GM12878 (cell line): Measurements from ENCODE around the gene TECTA. TPM values are rescaled to one million over a fixed set of nuclear protein-coding genes. Genes with fewer than 3 reads are reported as not detected.

Source experiments
- ATAC-seq: fragments of 200-7000 bp; cut with Tn5 transposase; 3 replicates; pipeline ENCODE4 v1.9.1; 2020; ENCODE audit warnings: mild to moderate bottlenecking, moderate library complexity
- BruUV-seq: library from RNA; stranded (reverse); fragments of 400-500 nt; replicated peaks from 2 replicates; lab custom pipeline; 2021; lab: Mats Ljungman, UMichigan
- CTCF ChIA-PET: fragments of 300-600 bp; sonication (Branson Sonifier 250); formaldehyde crosslinking; extraction: SDS; loops from one replicate; lab custom pipeline; 2021; ENCODE audit warnings: inconsistent platforms; lab: Yijun Ruan, JAX
- POLR2A ChIA-PET: fragments of 350-600 bp; formaldehyde crosslinking; extraction: SDS; loops from one replicate; lab custom pipeline; 2021; ENCODE audit warnings: inconsistent platforms; lab: Charles Lee
- RAD21 ChIA-PET: fragments of 300-600 bp; sonication (Branson Sonifier 250); formaldehyde crosslinking; loops from one replicate; lab custom pipeline; 2023; ENCODE audit warnings: antibody characterized with exemption; ENCODE audit not compliant: unreplicated experiment; lab: Charles Lee
- SMC1A ChIA-PET: fragments of 300-600 bp; sonication (Branson Sonifier 250); formaldehyde crosslinking; loops from one replicate; lab custom pipeline; 2023; ENCODE audit not compliant: unreplicated experiment, uncharacterized antibody; lab: Charles Lee
- DNase-seq: peaks from one replicate; pipeline ENCODE4 v3.0.0-alpha.2; 2011; ENCODE audit warnings: low read depth, low spot score
- FAIRE-seq: peaks from 3 replicates; lab custom pipeline; 2011; peaks lifted over from hg19 to GRCh38; lab: Jason Lieb, UNC
- H2AFZ ChIP-seq: 2 replicates; pipeline ENCODE4 v1.6.0; 2011; ENCODE audit warnings: low read depth, low read length, control low read depth; ENCODE audit not compliant: control insufficient read depth
- H3K27ac ChIP-seq: 2 replicates; pipeline ENCODE4 v1.5.1; 2011; ENCODE audit warnings: control low read depth; ENCODE audit not compliant: control insufficient read depth, insufficient read depth
- H3K27me3 ChIP-seq, 2 experiments: replicated peaks in 1 of 2; 2 replicates each; pipeline versions ENCODE4 v1.6.0 to v1.6.1; 2011; ENCODE audit warnings: low read length in 1 of 2; ENCODE audit not compliant: control insufficient read depth in 2 of 2, insufficient read depth in 2 of 2
- H3K36me3 ChIP-seq, 2 experiments: 2 replicates each; pipeline ENCODE4 v1.5.1; 2011; ENCODE audit warnings: low read length in 1 of 2; ENCODE audit not compliant: control insufficient read depth in 2 of 2, insufficient read depth in 2 of 2
- H3K4me1 ChIP-seq: 2 replicates; pipeline ENCODE4 v1.6.1; 2011; ENCODE audit warnings: mild to moderate bottlenecking, low read length, moderate library complexity, mixed read lengths; ENCODE audit not compliant: control insufficient read depth, insufficient read depth
- H3K4me2 ChIP-seq: 2 replicates; pipeline ENCODE4 v1.6.0; 2011; ENCODE audit warnings: control low read depth; ENCODE audit not compliant: control insufficient read depth, insufficient read depth
- H3K4me3 ChIP-seq: fragments of 200-600 bp; sonication (generic); 2 replicates; pipeline ENCODE4 v1.5.1; 2016
- H3K79me2 ChIP-seq: 2 replicates; pipeline ENCODE4 v1.6.0; 2011; ENCODE audit warnings: low read length; ENCODE audit not compliant: control insufficient read depth, insufficient read depth
- H3K9ac ChIP-seq: 2 replicates; pipeline ENCODE4 v1.8.0; 2011; ENCODE audit warnings: low read length, control low read depth, mixed read lengths; ENCODE audit not compliant: control insufficient read depth, insufficient read depth
- H3K9me3 ChIP-seq: replicated peaks from 3 replicates; pipeline ENCODE4 v1.5.1; 2011; ENCODE audit warnings: mild to moderate bottlenecking, low read length; ENCODE audit not compliant: control insufficient read depth, insufficient read depth
- H4K20me1 ChIP-seq: 2 replicates; pipeline ENCODE4 v1.6.0; 2011; ENCODE audit not compliant: control insufficient read depth, insufficient read depth
- ASH2L ChIP-seq: fragments of 300-600, 200-600 bp; sonication (generic); IDR thresholded peaks from 2 replicates; pipeline ENCODE4 v1.6.1; 2017; ENCODE audit warnings: low read depth, mild to moderate bottlenecking, borderline replicate concordance
- BCL11A ChIP-seq: IDR thresholded peaks from 2 replicates; pipeline ENCODE4 v1.6.1; 2011; ENCODE audit warnings: low read depth, low read length
- BHLHE40 ChIP-seq, 2 experiments: fragments of 450-650 bp in 1 of 2; IDR thresholded peaks; 2 replicates each; pipeline ENCODE4 v1.6.1; 2011 to 2017; ENCODE audit warnings: low read depth in 2 of 2, borderline replicate concordance in 1 of 2, improper control_type of control experiment in 1 of 2, low read length in 1 of 2, mild to moderate bottlenecking in 1 of 2
- CHD1 ChIP-seq: IDR thresholded peaks from 2 replicates; pipeline ENCODE4 v1.6.1; 2012; ENCODE audit warnings: low read depth, low read length, improper control_type of control experiment
- CUX1 ChIP-seq: IDR thresholded peaks from 2 replicates; pipeline ENCODE4 v1.6.1; 2012; ENCODE audit warnings: improper control_type of control experiment, low read depth, low read length; ENCODE audit not compliant: insufficient replicate concordance
- RELA ChIP-seq: fragments of 450-650 bp; IDR thresholded peaks from 2 replicates; pipeline ENCODE4 v1.8.0; 2014; ENCODE audit warnings: borderline replicate concordance; ENCODE audit not compliant: partially characterized antibody
- SMC3 ChIP-seq: IDR thresholded peaks from 2 replicates; pipeline ENCODE4 v1.6.1; 2011; ENCODE audit warnings: low read length, improper control_type of control experiment, borderline replicate concordance
- TAF1 ChIP-seq: IDR thresholded peaks from 2 replicates; pipeline ENCODE4 v1.6.1; 2011; ENCODE audit warnings: mild to moderate bottlenecking, low read depth, low read length, borderline replicate concordance
- WGBS: methylation state at CpG from one replicate; pipeline ENCODE4 v1.1.6; 2016; ENCODE audit warnings: low lambda C conversion rate; ENCODE audit not compliant: insufficient replicate concordance, insufficient coverage; ENCODE audit errors: missing lambda C conversion rate; 5-methylcytosine and 5-hydroxymethylcytosine counted together
- in situ Hi-C: fragments of 300-500 bp; cut with MboI; formaldehyde crosslinking; loops from 9 replicates; pipeline ENCODE4 v1.14.3; 2018; ENCODE audit warnings: mixed read lengths
- intact Hi-C: fragments of 100-400 bp; cut with micrococcal nuclease; formaldehyde crosslinking; loops from one replicate; pipeline ENCODE4 v1.14.2; 2022; ENCODE audit not compliant: unreplicated experiment
- polyA plus RNA-seq, 11 experiments: library from polyadenylated mRNA; depleted of rRNA in 4 of 11; unstranded in 6 of 11; stranded (reverse) in 5 of 11; fragments of >200 nt; fragmentation: Nextera tagmentation in 4 of 11; fragmentation: Illumina TruSeq in 1 of 11; extraction: Ambion mirVana in 4 of 11; extraction: Trizol in 1 of 11; gene quantifications; 1 replicate in 1 of 11; 2 replicates in 10 of 11; pipeline versions ENCODE4 v1.2.1 to v1.2.3, GENCODE V29; 2011 to 2016; ENCODE audit warnings: inconsistent platforms in 2 of 11, missing spikeins in 2 of 11, low read depth in 1 of 11
- total RNA-seq, 4 experiments: library from RNA; depleted of rRNA in 3 of 4; stranded (reverse); fragments of >200 nt in 3 of 4; fragmentation: Illumina TruSeq in 1 of 4; extraction: Trizol in 1 of 4; gene quantifications; 2 replicates each; pipeline versions ENCODE4 v1.2.1 to v1.2.3, GENCODE V29; 2013 to 2021

Gene TECTA
- total and polyA plus RNA-seq, 10 of the 15 experiments (the other 5 are each of a cell fraction or from before 2014, with no cell fraction given): under 0.01 to 0.14 (median 0.05) TPM; not detected in 1

GRCh38 chr11:121119440-121119839, 18.4 kb downstream of the TECTA start:
- SMC1A ChIA-PET: interaction anchor here (0.5 kb wide), 1 partner anchor 183 kb away, joined by 3 read pairs; no protein-coding TSS in a partner anchor
- no peak overlapping the region for H2AFZ ChIP-seq
- no peak for DNase-seq
- no TSS peak for BruUV-seq
- H3K79me2 ChIP-seq: no peaks in the 10 kb centered on the region
- intact Hi-C loops: loop anchor here (10.0 kb wide), 1 partner anchor 315 kb away; no protein-coding TSS in a partner anchor
- H3K27me3 ChIP-seq: peaks cover 0 to 6% of the 10 kb centered on the region in 2 experiments; a peak in 1 of 4 replicates
- POLR2A ChIA-PET: no interaction called here
- no peak overlapping the region for H3K9ac ChIP-seq
- no peaks in the 10 kb centered on the region; the same call in 1 of the 2 replicates for H4K20me1 ChIP-seq
- H3K4me1 ChIP-seq: no peaks in the 10 kb centered on the region
- no peaks in the 10 kb centered on the region for H3K36me3 ChIP-seq
- H3K4me2 ChIP-seq: no peak overlapping the region
- ATAC-seq: no peak
- no peak for TF ChIP-seq TAF1
- TF ChIP-seq SMC3: no peak
- no peak for TF ChIP-seq BCL11A
- TF ChIP-seq CHD1: no peak
- TF ChIP-seq CUX1: no peak
- TF ChIP-seq RELA: no peak
- TF ChIP-seq ASH2L: no peak
- no peak for TF ChIP-seq BHLHE40 (IDR thresholded peaks at IDR 0.05; ENCODE audit: borderline replicate concordance in 1 of 2, low read depth in 2 of 2, low read length in 1 of 2)
- TF ChIP-seq, all 136 proteins: peak for 0
- no peak overlapping the region for H3K27ac ChIP-seq
- ChIA-PET RAD21 (no interaction called here), CTCF (interaction anchor here (1.4 kb wide), 1 partner anchor 10 kb away, joined by 3 read pairs; no protein-coding TSS in a partner anchor)
- FAIRE-seq: no peak
- H3K4me3 ChIP-seq: no peak overlapping the region
- in situ Hi-C loops: no loop called here
- WGBS: 0% methylated on average over 1 of the region's 1 CpG
- H3K9me3 ChIP-seq: peaks cover 4% of the 10 kb centered on the region; the same call in 2 of the 3 replicates
